PC-9 (cell line): Measurements from ENCODE around the gene KCNQ1OT1.

Experiments
- CTCF ChIP-seq: fragments of 200-600 bp; sonication (generic); conservative IDR thresholded peaks from 2 replicates; pipeline ENCODE4 v1.6.1; 2017; ENCODE audit warnings: mixed run types, antibody characterized with exemption, mild to moderate bottlenecking, moderate library complexity
- EZH2 ChIP-seq: fragments of 200-600 bp; sonication (generic); IDR thresholded peaks from 2 replicates; pipeline ENCODE4 v1.8.0; 2017; ENCODE audit warnings: antibody characterized with exemption, low read depth

GRCh38 chr11:2576111-2576510 is 123.7 kb downstream of the KCNQ1OT1 start:
- TF ChIP-seq CTCF: no peak
- no peak for TF ChIP-seq EZH2
